Peyer's patch (tissue), 4 donors: ENCODE data around the gene MEI4.

Experiments used
- POLR2A ChIP-seq, 2 donors: fragments of 450-650 bp; IDR thresholded peaks; one replicate each; pipeline ENCODE4 v1.5.1; 2017; ENCODE audit warnings: antibody characterized with exemption in 2 of 2, mild to moderate bottlenecking in 2 of 2, moderate library complexity in 2 of 2
- TF ChIP-seq, protein P1 (sequence below), 6 experiments: fragments of 450-650 bp in 4 of 6; fragments of 200-600 bp in 2 of 6; sonication (generic) in 1 of 6; IDR thresholded peaks; one replicate each; pipeline ENCODE4 v1.5.1; 2017 to 2019; ENCODE audit warnings: antibody characterized with exemption in 6 of 6, mild to moderate bottlenecking in 3 of 6, moderate library complexity in 1 of 6

DNA sequence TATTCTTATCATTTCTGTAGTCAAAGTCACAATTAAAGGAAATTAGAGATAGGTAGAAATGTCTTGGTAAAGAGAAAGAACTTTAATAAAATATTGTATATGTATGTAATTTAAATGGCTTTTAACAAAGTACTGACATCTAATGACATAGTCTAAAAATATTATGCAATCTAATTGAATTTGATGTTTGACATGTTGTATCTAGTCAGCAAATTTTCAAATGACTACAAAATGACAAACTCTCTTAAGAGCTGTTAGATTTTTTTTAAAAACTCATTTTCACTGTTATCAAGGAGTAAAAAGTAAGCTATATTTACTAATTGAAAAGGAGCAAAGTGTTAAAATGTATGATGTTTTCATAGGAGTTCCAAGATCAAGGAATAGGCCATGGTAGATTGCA is 176.9 kb downstream of the MEI4 start:
- TF ChIP-seq, protein P1, sequence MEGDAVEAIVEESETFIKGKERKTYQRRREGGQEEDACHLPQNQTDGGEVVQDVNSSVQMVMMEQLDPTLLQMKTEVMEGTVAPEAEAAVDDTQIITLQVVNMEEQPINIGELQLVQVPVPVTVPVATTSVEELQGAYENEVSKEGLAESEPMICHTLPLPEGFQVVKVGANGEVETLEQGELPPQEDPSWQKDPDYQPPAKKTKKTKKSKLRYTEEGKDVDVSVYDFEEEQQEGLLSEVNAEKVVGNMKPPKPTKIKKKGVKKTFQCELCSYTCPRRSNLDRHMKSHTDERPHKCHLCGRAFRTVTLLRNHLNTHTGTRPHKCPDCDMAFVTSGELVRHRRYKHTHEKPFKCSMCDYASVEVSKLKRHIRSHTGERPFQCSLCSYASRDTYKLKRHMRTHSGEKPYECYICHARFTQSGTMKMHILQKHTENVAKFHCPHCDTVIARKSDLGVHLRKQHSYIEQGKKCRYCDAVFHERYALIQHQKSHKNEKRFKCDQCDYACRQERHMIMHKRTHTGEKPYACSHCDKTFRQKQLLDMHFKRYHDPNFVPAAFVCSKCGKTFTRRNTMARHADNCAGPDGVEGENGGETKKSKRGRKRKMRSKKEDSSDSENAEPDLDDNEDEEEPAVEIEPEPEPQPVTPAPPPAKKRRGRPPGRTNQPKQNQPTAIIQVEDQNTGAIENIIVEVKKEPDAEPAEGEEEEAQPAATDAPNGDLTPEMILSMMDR (IDR thresholded peaks at IDR 0.05) = no peak
- no peak for TF ChIP-seq POLR2A (IDR thresholded peaks at IDR 0.05)
